ENCODE measurements around the gene PTTG1. TPM values are rescaled to one million over a fixed set of nuclear protein-coding genes. Genes with fewer than 3 reads are reported as not detected.
A peak's percentile ranks its signal among the peaks of the same experiment; 100 is the strongest.

Gene PTTG1
- total RNA-seq, 1 experiment from 2014 or later = 239 TPM

GRCh38 chr5:160475864-160476438 lies 54.3 kb downstream of the PTTG1 start:
- H3K9me3 Mint-ChIP-seq = no peaks in the 10 kb centered on the region
- H3K27me3 Mint-ChIP-seq (ENCODE audit: low read depth) = no peaks in the 10 kb centered on the region
- peaks cover 65% of the 10 kb centered on the region for H3K4me1 Mint-ChIP-seq
- CTCF ChIA-PET = no interaction called here
- H3K27ac Mint-ChIP-seq = peak overlapping the region; percentile 43; the same call in 1 of the 2 replicates
- POLR2A ChIA-PET = no interaction called here
- H3K36me3 Mint-ChIP-seq = no peaks in the 10 kb centered on the region
- ATAC-seq = no peak
- no peak for DNase-seq (ENCODE audit: low spot score)
- H3K4me3 Mint-ChIP-seq = no peak overlapping the region
- TF ChIP-seq ZSCAN18 (CRISPR knock-in tag; IDR thresholded peaks at IDR 0.05) (no peak), ETV6 (CRISPR knock-in tag; IDR thresholded peaks at IDR 0.05) (no peak), GABPB1 (CRISPR knock-in tag; IDR thresholded peaks at IDR 0.05) (peak; percentile 69; the same call in 1 of the 2 replicates), MYBL2 (CRISPR knock-in tag; IDR thresholded peaks at IDR 0.05) (no peak), ZNF416 (CRISPR knock-in tag; IDR thresholded peaks at IDR 0.05) (no peak), TP53 (CRISPR knock-in tag; IDR thresholded peaks at IDR 0.05) (no peak)
- TF ChIP-seq, protein P1, sequence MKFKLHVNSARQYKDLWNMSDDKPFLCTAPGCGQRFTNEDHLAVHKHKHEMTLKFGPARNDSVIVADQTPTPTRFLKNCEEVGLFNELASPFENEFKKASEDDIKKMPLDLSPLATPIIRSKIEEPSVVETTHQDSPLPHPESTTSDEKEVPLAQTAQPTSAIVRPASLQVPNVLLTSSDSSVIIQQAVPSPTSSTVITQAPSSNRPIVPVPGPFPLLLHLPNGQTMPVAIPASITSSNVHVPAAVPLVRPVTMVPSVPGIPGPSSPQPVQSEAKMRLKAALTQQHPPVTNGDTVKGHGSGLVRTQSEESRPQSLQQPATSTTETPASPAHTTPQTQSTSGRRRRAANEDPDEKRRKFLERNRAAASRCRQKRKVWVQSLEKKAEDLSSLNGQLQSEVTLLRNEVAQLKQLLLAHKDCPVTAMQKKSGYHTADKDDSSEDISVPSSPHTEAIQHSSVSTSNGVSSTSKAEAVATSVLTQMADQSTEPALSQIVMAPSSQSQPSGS (CRISPR knock-in tag; IDR thresholded peaks at IDR 0.05; ENCODE audit: borderline replicate concordance, low read depth) = no peak

- no peaks in the 10 kb centered on the region for H3K36me3 Mint-ChIP-seq
- H3K4me3 Mint-ChIP-seq = no peak overlapping the region; the same call in 1 of the 2 replicates
- no peaks in the 10 kb centered on the region for H3K9me3 Mint-ChIP-seq
- CTCF ChIA-PET = interaction anchor here (1.7 kb wide), 1 partner anchor 39 kb away, joined by 8 read pairs; no protein-coding TSS in a partner anchor
- DNase-seq (ENCODE audit: low spot score) (no peak), ATAC-seq (peak; percentile 62)
- POLR2A ChIA-PET = no interaction called here
- peak overlapping the region; percentile 91 for H3K27ac Mint-ChIP-seq
- TF ChIP-seq, protein P2, sequence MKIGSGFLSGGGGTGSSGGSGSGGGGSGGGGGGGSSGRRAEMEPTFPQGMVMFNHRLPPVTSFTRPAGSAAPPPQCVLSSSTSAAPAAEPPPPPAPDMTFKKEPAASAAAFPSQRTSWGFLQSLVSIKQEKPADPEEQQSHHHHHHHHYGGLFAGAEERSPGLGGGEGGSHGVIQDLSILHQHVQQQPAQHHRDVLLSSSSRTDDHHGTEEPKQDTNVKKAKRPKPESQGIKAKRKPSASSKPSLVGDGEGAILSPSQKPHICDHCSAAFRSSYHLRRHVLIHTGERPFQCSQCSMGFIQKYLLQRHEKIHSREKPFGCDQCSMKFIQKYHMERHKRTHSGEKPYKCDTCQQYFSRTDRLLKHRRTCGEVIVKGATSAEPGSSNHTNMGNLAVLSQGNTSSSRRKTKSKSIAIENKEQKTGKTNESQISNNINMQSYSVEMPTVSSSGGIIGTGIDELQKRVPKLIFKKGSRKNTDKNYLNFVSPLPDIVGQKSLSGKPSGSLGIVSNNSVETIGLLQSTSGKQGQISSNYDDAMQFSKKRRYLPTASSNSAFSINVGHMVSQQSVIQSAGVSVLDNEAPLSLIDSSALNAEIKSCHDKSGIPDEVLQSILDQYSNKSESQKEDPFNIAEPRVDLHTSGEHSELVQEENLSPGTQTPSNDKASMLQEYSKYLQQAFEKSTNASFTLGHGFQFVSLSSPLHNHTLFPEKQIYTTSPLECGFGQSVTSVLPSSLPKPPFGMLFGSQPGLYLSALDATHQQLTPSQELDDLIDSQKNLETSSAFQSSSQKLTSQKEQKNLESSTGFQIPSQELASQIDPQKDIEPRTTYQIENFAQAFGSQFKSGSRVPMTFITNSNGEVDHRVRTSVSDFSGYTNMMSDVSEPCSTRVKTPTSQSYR (CRISPR knock-in tag; IDR thresholded peaks at IDR 0.05) = 0 out of 2 replicates have a peak, but pooled peaks have one; percentile 22
- TF ChIP-seq GABPB1 (CRISPR knock-in tag; IDR thresholded peaks at IDR 0.05) = peak; percentile 8; the same call in 1 of the 2 replicates
- TF ChIP-seq TEAD4 (CRISPR knock-in tag; IDR thresholded peaks at IDR 0.05) = no peak
- TF ChIP-seq ZNF317 (CRISPR knock-in tag; IDR thresholded peaks at IDR 0.05; ENCODE audit: borderline replicate concordance, low read depth) = no peak
- TF ChIP-seq, protein P3, sequence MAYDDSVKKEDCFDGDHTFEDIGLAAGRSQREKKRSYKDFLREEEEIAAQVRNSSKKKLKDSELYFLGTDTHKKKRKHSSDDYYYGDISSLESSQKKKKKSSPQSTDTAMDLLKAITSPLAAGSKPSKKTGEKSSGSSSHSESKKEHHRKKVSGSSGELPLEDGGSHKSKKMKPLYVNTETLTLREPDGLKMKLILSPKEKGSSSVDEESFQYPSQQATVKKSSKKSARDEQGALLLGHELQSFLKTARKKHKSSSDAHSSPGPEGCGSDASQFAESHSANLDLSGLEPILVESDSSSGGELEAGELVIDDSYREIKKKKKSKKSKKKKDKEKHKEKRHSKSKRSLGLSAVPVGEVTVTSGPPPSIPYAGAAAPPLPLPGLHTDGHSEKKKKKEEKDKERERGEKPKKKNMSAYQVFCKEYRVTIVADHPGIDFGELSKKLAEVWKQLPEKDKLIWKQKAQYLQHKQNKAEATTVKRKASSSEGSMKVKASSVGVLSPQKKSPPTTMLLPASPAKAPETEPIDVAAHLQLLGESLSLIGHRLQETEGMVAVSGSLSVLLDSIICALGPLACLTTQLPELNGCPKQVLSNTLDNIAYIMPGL (CRISPR knock-in tag; IDR thresholded peaks at IDR 0.05) = no peak
- 0 out of 2 replicates have a peak, but pooled peaks have one; percentile 20 for TF ChIP-seq ZBTB21 (CRISPR knock-in tag; IDR thresholded peaks at IDR 0.05; ENCODE audit: borderline replicate concordance)
- no peak for TF ChIP-seq ZNF138 (CRISPR knock-in tag; conservative IDR thresholded peaks at IDR 0.05)
- H3K27me3 Mint-ChIP-seq (ENCODE audit: low read depth) = no peaks in the 10 kb centered on the region
- peaks cover 69% of the 10 kb centered on the region for H3K4me1 Mint-ChIP-seq
Observed at GRCh38 chr5:160477266-160477970, 55.8 kb downstream of the PTTG1 start.

Data from WTC11 (cell line).